ENCODE results near the gene PMEPA1.

Gene PMEPA1

GRCh38 chr20:57756213-57756612 lies 46.4 kb upstream of the PMEPA1 start:
- Histone ChIP-seq H3K36me3 (ENCODE audit: control insufficient read depth, low read length) (no peaks in the 10 kb centered on the region), H3K27me3 (ENCODE audit: control insufficient read depth, low read length) (peaks cover 37% of the 10 kb centered on the region), H3K4me2 (ENCODE audit: low read length) (no peak overlapping the region), H3F3A (ENCODE audit: control insufficient read depth, insufficient read depth) (no peaks in the 10 kb centered on the region), H3K9me3 (ENCODE audit: control insufficient read depth, insufficient read depth, low read length) (peaks cover 6% of the 10 kb centered on the region; the same call in 1 of the 2 replicates), H3K4me3 (ENCODE audit: low read length) (no peak overlapping the region), H3K4me1 (ENCODE audit: control insufficient read depth, low read length) (no peaks in the 10 kb centered on the region), H3K9me2 (replicated peaks; ENCODE audit: control insufficient read depth, low read length) (no peaks in the 10 kb centered on the region), H3K79me2 (ENCODE audit: control insufficient read depth, low read length) (no peaks in the 10 kb centered on the region), H4K20me1 (ENCODE audit: control insufficient read depth, insufficient read depth, low read depth, low read length) (no peaks in the 10 kb centered on the region), H3K27ac (ENCODE audit: low read depth, low read length) (no peak overlapping the region)
- TF ChIP-seq CTCF (IDR thresholded peaks at IDR 0.05; ENCODE audit: low read depth, low read length, poor library complexity, severe bottlenecking), result no peak
- no peak for TF ChIP-seq EZH2phosphoT487 (IDR thresholded peaks at IDR 0.05; ENCODE audit: borderline replicate concordance, low read length)

GRCh38 chr20:57755609-57756008 lies 45.8 kb upstream of the PMEPA1 start:
- Histone ChIP-seq H3K27me3 (ENCODE audit: control insufficient read depth, low read length) (peaks cover 37% of the 10 kb centered on the region), H3K4me3 (ENCODE audit: low read length) (no peak overlapping the region), H3K36me3 (ENCODE audit: control insufficient read depth, low read length) (no peaks in the 10 kb centered on the region), H3K9me2 (replicated peaks; ENCODE audit: control insufficient read depth, low read length) (no peaks in the 10 kb centered on the region), H3K27ac (ENCODE audit: low read depth, low read length) (no peak overlapping the region), H4K20me1 (ENCODE audit: control insufficient read depth, insufficient read depth, low read depth, low read length) (no peaks in the 10 kb centered on the region), H3F3A (ENCODE audit: control insufficient read depth, insufficient read depth) (no peaks in the 10 kb centered on the region), H3K4me2 (ENCODE audit: low read length) (no peak overlapping the region), H3K79me2 (ENCODE audit: control insufficient read depth, low read length) (no peaks in the 10 kb centered on the region), H3K9me3 (ENCODE audit: control insufficient read depth, insufficient read depth, low read length) (peaks cover 3% of the 10 kb centered on the region; the same call in 1 of the 2 replicates), H3K4me1 (ENCODE audit: control insufficient read depth, low read length) (no peaks in the 10 kb centered on the region)
- no peak for TF ChIP-seq EZH2phosphoT487 (IDR thresholded peaks at IDR 0.05; ENCODE audit: borderline replicate concordance, low read length)
- no peak for TF ChIP-seq CTCF (IDR thresholded peaks at IDR 0.05; ENCODE audit: low read depth, low read length, poor library complexity, severe bottlenecking)

- H4K20me1 ChIP-seq (ENCODE audit: control insufficient read depth, insufficient read depth, low read depth, low read length), result no peaks in the 10 kb centered on the region
- H3K4me3 ChIP-seq (ENCODE audit: low read length), result no peak overlapping the region
- no peaks in the 10 kb centered on the region for H3K9me3 ChIP-seq (ENCODE audit: control insufficient read depth, insufficient read depth, low read length)
- H3K27me3 ChIP-seq (ENCODE audit: control insufficient read depth, low read length), result peaks cover 44% of the 10 kb centered on the region
- no peaks in the 10 kb centered on the region for H3K4me1 ChIP-seq (ENCODE audit: control insufficient read depth, low read length)
- no peak overlapping the region for H3K27ac ChIP-seq (ENCODE audit: low read depth, low read length)
- H3K4me2 ChIP-seq (ENCODE audit: low read length), result no peak overlapping the region
- TF ChIP-seq EZH2phosphoT487 (IDR thresholded peaks at IDR 0.05; ENCODE audit: borderline replicate concordance, low read length), result no peak
- no peak for TF ChIP-seq CTCF (IDR thresholded peaks at IDR 0.05; ENCODE audit: low read depth, low read length, poor library complexity, severe bottlenecking)
- no peaks in the 10 kb centered on the region for H3K79me2 ChIP-seq (ENCODE audit: control insufficient read depth, low read length)
- no peaks in the 10 kb centered on the region for H3K36me3 ChIP-seq (ENCODE audit: control insufficient read depth, low read length)
- H3K9me2 ChIP-seq (replicated peaks; ENCODE audit: control insufficient read depth, low read length), result no peaks in the 10 kb centered on the region
- no peaks in the 10 kb centered on the region for H3F3A ChIP-seq (ENCODE audit: control insufficient read depth, insufficient read depth)
Measured at GRCh38 chr20:57754190-57754589, 44.4 kb upstream of the PMEPA1 start.
